ENCODE measurements around the gene CEP89. TPM values are rescaled to one million over a fixed set of nuclear protein-coding genes. Genes with fewer than 3 reads are reported as not detected.
"Not testable (repeated sequence)": the region's sequence is repeated elsewhere in the genome, so short reads cannot be mapped to it uniquely, and the experiment has no call there.

CEP89 gene
- 3.2 and 7.6 TPM in 2 replicates for total RNA-seq (2014; rRNA removed; shearing (Covaris generic); ENCODE audit: low replicate concordance)

- Histone ChIP-seq H3K27ac (ENCODE audit: low read length) (no peak within 1 kb of the TSS), H2AFZ (ENCODE audit: low read length) (peak within 1 kb of the TSS; percentile 94), H3K4me2 (ENCODE audit: low read depth, low read length, poor library complexity, severe bottlenecking) (peak within 1 kb of the TSS; percentile 98), H3K9me2 (replicated peaks; ENCODE audit: insufficient read depth, low read length) (no peaks in the 10 kb centered on the region), H3K4me3 (ENCODE audit: low read length) (peak within 1 kb of the TSS; percentile 95), H3K9ac (ENCODE audit: low read length) (peak within 1 kb of the TSS; percentile 86), H3K36me3 (ENCODE audit: insufficient read depth, low read length) (no peaks in the 10 kb centered on the region), H4K20me1 (ENCODE audit: insufficient read depth, low read depth, low read length) (no peaks in the 10 kb centered on the region), H3K79me2 (ENCODE audit: low read length) (peaks cover 29% of the 10 kb centered on the region), H3K9me3 (ENCODE audit: low read length) (no peaks in the 10 kb centered on the region), H3K27me3 (ENCODE audit: low read length) (no peaks in the 10 kb centered on the region), H3K4me1 (ENCODE audit: low read length) (peaks cover 19% of the 10 kb centered on the region)
- peak; percentile 100 for DNase-seq
Observed at GRCh38 chr19:32971715-32972540, at the start of gene CEP89, which contains the start of gene FAAP24. CEP89 (minus strand) TSS chr19:32971958; CDS start chr19:32971874, 84 bp downstream. FAAP24 (plus strand) TSS chr19:32972242; CDS start chr19:32973197, 955 bp downstream.

DNA sequence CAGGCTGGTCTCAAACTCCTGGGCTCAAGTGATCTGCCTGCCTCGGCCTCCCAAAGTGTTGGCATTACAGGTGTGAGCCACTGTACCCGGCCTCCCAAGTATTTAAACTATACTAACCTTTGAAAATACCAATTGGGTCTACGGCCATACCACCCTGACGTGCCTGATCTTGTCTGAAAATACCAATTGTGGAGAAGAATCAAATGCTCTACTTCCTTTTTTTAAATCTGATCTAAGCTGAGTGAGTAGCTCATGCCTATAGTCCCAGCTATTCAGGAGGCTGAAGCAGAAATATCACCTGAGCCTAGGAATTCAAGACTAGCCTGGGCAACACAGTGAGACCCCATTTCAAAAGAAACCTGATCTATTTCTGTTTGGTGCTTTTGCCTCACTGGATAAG is 39.1 kb upstream of the CEP89 start:
- not testable (repeated sequence) for H3K36me3 ChIP-seq (ENCODE audit: insufficient read depth, low read length); H3K27ac ChIP-seq (ENCODE audit: low read length); H3K4me3 ChIP-seq (ENCODE audit: low read length); H3K4me2 ChIP-seq (ENCODE audit: low read depth, low read length, poor library complexity, severe bottlenecking); H3K9me2 ChIP-seq (replicated peaks; ENCODE audit: insufficient read depth, low read length); H3K79me2 ChIP-seq (ENCODE audit: low read length); H3K27me3 ChIP-seq (ENCODE audit: low read length); H3K4me1 ChIP-seq (ENCODE audit: low read length); DNase-seq; H4K20me1 ChIP-seq (ENCODE audit: insufficient read depth, low read depth, low read length); H2AFZ ChIP-seq (ENCODE audit: low read length); H3K9me3 ChIP-seq (ENCODE audit: low read length); H3K9ac ChIP-seq (ENCODE audit: low read length)

GRCh38 chr19:33008738-33009137 is 37.0 kb upstream of the CEP89 start:
- no peaks in the 10 kb centered on the region for H3K79me2 ChIP-seq (ENCODE audit: low read length)
- H3K36me3 ChIP-seq (ENCODE audit: insufficient read depth, low read length): no peaks in the 10 kb centered on the region
- H3K9me2 ChIP-seq (replicated peaks; ENCODE audit: insufficient read depth, low read length): no peaks in the 10 kb centered on the region
- H3K4me3 ChIP-seq (ENCODE audit: low read length): no peak overlapping the region
- no peaks in the 10 kb centered on the region for H3K9me3 ChIP-seq (ENCODE audit: low read length)
- no peak overlapping the region for H3K4me2 ChIP-seq (ENCODE audit: low read depth, low read length, poor library complexity, severe bottlenecking)
- no peak overlapping the region for H3K27ac ChIP-seq (ENCODE audit: low read length)
- no peak overlapping the region for H3K9ac ChIP-seq (ENCODE audit: low read length)
- DNase-seq: no peak
- H3K27me3 ChIP-seq (ENCODE audit: low read length): no peaks in the 10 kb centered on the region
- no peak overlapping the region for H2AFZ ChIP-seq (ENCODE audit: low read length)
- no peaks in the 10 kb centered on the region for H3K4me1 ChIP-seq (ENCODE audit: low read length)
- no peaks in the 10 kb centered on the region for H4K20me1 ChIP-seq (ENCODE audit: insufficient read depth, low read depth, low read length)

DNA sequence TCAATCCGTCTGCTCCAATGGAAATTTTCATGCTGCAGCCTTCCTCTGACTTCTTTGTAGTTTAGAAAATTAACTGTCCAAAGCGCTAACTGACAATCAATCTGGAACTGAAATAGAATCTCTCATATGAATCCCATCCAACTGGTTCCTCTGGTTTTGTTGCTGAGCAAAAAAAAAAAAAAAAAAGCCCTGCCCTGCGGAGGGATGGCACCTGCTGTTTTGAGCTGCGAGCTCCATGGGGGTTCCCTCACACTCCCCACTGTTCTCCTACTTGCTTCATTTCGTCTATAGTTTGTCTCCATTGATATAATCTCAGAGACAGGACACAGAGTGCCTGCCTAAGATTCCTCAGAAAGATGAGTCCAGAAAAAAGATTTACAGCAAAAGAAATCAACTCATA is 33.7 kb upstream of the CEP89 start:
- H3K4me1 ChIP-seq (ENCODE audit: low read length): no peaks in the 10 kb centered on the region
- H3K9ac ChIP-seq (ENCODE audit: low read length): no peak overlapping the region
- H2AFZ ChIP-seq (ENCODE audit: low read length): no peak overlapping the region
- H3K9me2 ChIP-seq (replicated peaks; ENCODE audit: insufficient read depth, low read length): no peaks in the 10 kb centered on the region
- H3K4me2 ChIP-seq (ENCODE audit: low read depth, low read length, poor library complexity, severe bottlenecking): no peak overlapping the region
- H3K9me3 ChIP-seq (ENCODE audit: low read length): no peaks in the 10 kb centered on the region
- no peaks in the 10 kb centered on the region for H4K20me1 ChIP-seq (ENCODE audit: insufficient read depth, low read depth, low read length)
- H3K27ac ChIP-seq (ENCODE audit: low read length): no peak overlapping the region
- no peaks in the 10 kb centered on the region for H3K79me2 ChIP-seq (ENCODE audit: low read length)
- no peak overlapping the region for H3K4me3 ChIP-seq (ENCODE audit: low read length)
- H3K27me3 ChIP-seq (ENCODE audit: low read length): no peaks in the 10 kb centered on the region
- no peak for DNase-seq
- H3K36me3 ChIP-seq (ENCODE audit: insufficient read depth, low read length): no peaks in the 10 kb centered on the region

GRCh38 chr19:33003424-33004024 is 31.8 kb upstream of the CEP89 start:
- not testable (repeated sequence) for H3K79me2 ChIP-seq (ENCODE audit: low read length); H3K4me1 ChIP-seq (ENCODE audit: low read length); H4K20me1 ChIP-seq (ENCODE audit: insufficient read depth, low read depth, low read length); H3K27ac ChIP-seq (ENCODE audit: low read length); H3K36me3 ChIP-seq (ENCODE audit: insufficient read depth, low read length); DNase-seq; H3K4me3 ChIP-seq (ENCODE audit: low read length); H3K9me3 ChIP-seq (ENCODE audit: low read length); H3K9ac ChIP-seq (ENCODE audit: low read length); H3K4me2 ChIP-seq (ENCODE audit: low read depth, low read length, poor library complexity, severe bottlenecking); H2AFZ ChIP-seq (ENCODE audit: low read length); H3K27me3 ChIP-seq (ENCODE audit: low read length); H3K9me2 ChIP-seq (replicated peaks; ENCODE audit: insufficient read depth, low read length)

DNA sequence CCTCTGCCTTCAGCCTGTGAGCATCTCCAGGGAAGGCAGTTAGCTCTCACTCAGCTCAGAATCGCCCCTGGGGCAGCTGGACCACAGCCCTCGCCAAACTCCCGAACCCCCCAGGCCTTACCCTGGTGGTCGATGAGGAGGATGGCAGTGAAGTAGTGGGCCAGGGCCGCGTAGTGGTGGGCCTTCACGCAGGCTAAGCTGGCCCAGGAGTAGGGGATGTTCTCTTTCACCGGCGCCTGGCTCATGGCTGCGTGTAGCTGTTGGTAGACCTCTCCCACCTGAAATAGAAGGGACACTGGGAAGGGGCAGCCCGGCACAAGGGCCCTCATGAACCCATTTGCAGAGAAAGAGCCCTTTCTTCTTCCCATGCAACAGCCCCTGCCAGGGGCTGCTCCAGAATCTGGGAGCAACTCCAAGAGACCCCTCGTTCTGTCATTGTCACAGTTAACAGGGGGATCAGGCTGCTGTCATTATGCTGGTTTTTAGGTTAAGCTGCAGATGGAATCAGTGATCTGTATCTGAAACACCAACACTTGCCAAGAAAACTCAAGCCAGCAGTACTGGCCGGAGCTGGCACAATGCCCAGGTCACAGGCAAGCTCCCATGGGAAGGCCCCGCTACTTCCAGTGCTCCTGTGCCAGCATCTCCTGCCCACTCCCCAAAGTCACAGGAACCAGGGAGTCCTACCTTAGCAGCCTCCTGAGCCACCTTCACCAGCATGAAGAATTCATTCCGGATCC is 30.5 kb upstream of the CEP89 start:
- not testable (repeated sequence) for H3K4me1 ChIP-seq (ENCODE audit: low read length); H4K20me1 ChIP-seq (ENCODE audit: insufficient read depth, low read depth, low read length); H3K27me3 ChIP-seq (ENCODE audit: low read length); DNase-seq; H3K4me3 ChIP-seq (ENCODE audit: low read length); H3K9me2 ChIP-seq (replicated peaks; ENCODE audit: insufficient read depth, low read length); H2AFZ ChIP-seq (ENCODE audit: low read length); H3K9me3 ChIP-seq (ENCODE audit: low read length); H3K79me2 ChIP-seq (ENCODE audit: low read length); H3K27ac ChIP-seq (ENCODE audit: low read length); H3K4me2 ChIP-seq (ENCODE audit: low read depth, low read length, poor library complexity, severe bottlenecking); H3K9ac ChIP-seq (ENCODE audit: low read length); H3K36me3 ChIP-seq (ENCODE audit: insufficient read depth, low read length)

- H3K4me1 ChIP-seq (ENCODE audit: low read length): no peaks in the 10 kb centered on the region
- H3K27me3 ChIP-seq (ENCODE audit: low read length): no peaks in the 10 kb centered on the region
- H3K36me3 ChIP-seq (ENCODE audit: insufficient read depth, low read length): no peaks in the 10 kb centered on the region
- H3K9me2 ChIP-seq (replicated peaks; ENCODE audit: insufficient read depth, low read length): no peaks in the 10 kb centered on the region
- no peaks in the 10 kb centered on the region for H3K9me3 ChIP-seq (ENCODE audit: low read length)
- H3K27ac ChIP-seq (ENCODE audit: low read length): no peak overlapping the region
- H2AFZ ChIP-seq (ENCODE audit: low read length): no peak overlapping the region
- DNase-seq: no peak
- no peak overlapping the region for H3K4me3 ChIP-seq (ENCODE audit: low read length)
- no peak overlapping the region for H3K9ac ChIP-seq (ENCODE audit: low read length)
- no peaks in the 10 kb centered on the region for H4K20me1 ChIP-seq (ENCODE audit: insufficient read depth, low read depth, low read length)
- no peaks in the 10 kb centered on the region for H3K79me2 ChIP-seq (ENCODE audit: low read length)
- no peak overlapping the region for H3K4me2 ChIP-seq (ENCODE audit: low read depth, low read length, poor library complexity, severe bottlenecking)
Observed at GRCh38 chr19:33000910-33001309, 29.2 kb upstream of the CEP89 start.

GRCh38 chr19:33000510-33000909 is 28.8 kb upstream of the CEP89 start:
- no peak overlapping the region for H2AFZ ChIP-seq (ENCODE audit: low read length)
- no peaks in the 10 kb centered on the region for H3K4me1 ChIP-seq (ENCODE audit: low read length)
- H3K79me2 ChIP-seq (ENCODE audit: low read length): no peaks in the 10 kb centered on the region
- no peaks in the 10 kb centered on the region for H4K20me1 ChIP-seq (ENCODE audit: insufficient read depth, low read depth, low read length)
- no peaks in the 10 kb centered on the region for H3K27me3 ChIP-seq (ENCODE audit: low read length)
- no peak overlapping the region for H3K9ac ChIP-seq (ENCODE audit: low read length)
- H3K27ac ChIP-seq (ENCODE audit: low read length): no peak overlapping the region
- no peaks in the 10 kb centered on the region for H3K9me2 ChIP-seq (replicated peaks; ENCODE audit: insufficient read depth, low read length)
- no peak for DNase-seq
- H3K4me3 ChIP-seq (ENCODE audit: low read length): no peak overlapping the region
- H3K9me3 ChIP-seq (ENCODE audit: low read length): no peaks in the 10 kb centered on the region
- H3K36me3 ChIP-seq (ENCODE audit: insufficient read depth, low read length): no peaks in the 10 kb centered on the region
- H3K4me2 ChIP-seq (ENCODE audit: low read depth, low read length, poor library complexity, severe bottlenecking): no peak overlapping the region

Data from Karpas-422 (cell line).